IPS-18c (cell line): ENCODE results near the gene SLC38A1.

Experiments used
- H3K4me3 ChIP-seq: 2 replicates; pipeline ENCODE4 v1.7.0; 2013; ENCODE audit warnings: low read depth, mild to moderate bottlenecking, low read length, moderate library complexity; ENCODE audit not compliant: insufficient read depth
- H3K9me3 ChIP-seq: one replicate; pipeline ENCODE4 v1.6.1; 2013; ENCODE audit warnings: mild to moderate bottlenecking, low read length, moderate library complexity; ENCODE audit not compliant: control insufficient read depth, insufficient read depth

The SLC38A1 gene

DNA sequence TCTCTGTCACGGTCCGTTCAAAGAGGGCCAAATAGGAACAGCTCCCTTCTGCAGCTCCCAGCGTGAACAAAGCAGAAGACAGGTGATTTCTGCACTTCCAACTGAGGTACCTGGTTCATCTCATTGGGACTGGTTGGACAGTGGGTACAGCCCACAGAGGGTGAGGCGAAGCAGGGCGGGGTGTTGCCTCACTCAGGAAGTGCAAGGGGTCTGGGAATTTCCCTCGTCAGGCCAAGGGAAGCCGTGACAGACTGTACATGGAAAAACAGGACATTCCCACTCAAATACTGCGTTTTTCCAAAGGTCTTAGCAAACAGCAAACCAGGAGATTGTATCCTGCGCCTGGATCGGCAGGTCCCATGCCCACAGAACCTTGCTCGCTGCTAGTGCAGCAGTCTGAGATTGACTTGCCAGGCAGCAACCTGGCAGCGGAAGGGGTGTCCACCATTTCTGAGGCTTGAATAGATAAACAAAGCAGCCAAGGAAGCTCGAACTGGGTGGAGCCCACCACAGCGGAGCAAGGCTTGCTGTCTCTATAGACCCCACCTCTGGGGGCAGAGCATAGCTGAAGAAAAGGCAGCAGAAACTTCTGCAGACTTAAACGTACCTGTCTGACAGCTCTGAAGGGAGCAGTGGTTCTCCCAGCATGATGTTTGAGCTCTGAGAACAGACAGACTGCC, 22.7 kb downstream of the SLC38A1 start:
- Histone ChIP-seq H3K9me3 (peaks cover 2% of the 10 kb centered on the region), H3K4me3 (no peak overlapping the region)

DNA sequence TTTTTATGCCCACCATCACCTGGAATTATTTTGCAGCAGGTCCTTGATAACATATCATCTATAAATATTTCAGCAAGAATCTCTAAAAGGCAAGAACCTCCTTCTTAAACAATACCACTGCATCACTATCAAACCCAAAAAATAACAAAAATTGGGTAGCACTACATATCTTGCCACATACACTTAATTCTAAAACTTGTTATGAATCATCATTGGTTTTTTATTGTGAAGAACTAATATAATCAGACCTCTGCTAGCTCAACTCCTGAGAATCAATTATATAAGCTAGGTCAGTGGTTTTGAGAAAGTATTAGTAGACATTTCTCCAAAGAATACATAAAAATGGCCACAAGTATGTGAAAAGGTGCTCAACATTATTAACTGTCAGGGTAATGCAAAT, 23.8 kb downstream of the SLC38A1 start:
- H3K9me3 ChIP-seq = peaks cover 2% of the 10 kb centered on the region
- H3K4me3 ChIP-seq = no peak overlapping the region

DNA sequence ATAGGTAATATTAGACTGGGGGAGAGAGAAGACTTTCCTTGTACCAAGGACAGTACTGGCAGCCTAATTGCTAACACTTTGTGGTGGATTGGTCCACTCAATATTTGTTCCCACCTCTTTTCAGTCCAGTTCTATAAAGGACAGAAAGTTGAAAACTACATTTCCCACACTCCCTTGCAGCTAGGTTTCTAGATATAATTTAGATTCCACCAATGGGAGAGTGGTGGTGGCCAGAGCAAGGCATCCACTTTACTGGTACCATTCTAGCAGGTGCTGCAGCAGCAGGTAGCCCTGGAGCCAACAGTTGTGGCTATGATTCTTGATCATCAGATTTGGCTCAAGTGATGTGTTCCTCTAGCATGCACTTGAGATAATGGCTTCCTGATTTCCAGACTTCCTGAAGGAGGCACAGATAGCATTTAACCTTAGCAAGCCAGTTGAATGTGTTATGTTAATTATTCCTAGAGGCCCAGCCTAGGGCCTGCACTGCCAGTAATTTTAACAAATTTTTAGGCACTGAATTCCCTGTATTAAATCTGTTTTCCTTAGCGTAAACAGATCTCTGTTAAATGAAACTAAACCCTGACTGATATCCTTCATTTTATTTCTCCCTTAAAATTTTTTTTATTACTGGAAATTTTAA, 24.4 kb downstream of the SLC38A1 start:
- peaks cover 2% of the 10 kb centered on the region for H3K9me3 ChIP-seq
- H3K4me3 ChIP-seq = no peak overlapping the region

DNA sequence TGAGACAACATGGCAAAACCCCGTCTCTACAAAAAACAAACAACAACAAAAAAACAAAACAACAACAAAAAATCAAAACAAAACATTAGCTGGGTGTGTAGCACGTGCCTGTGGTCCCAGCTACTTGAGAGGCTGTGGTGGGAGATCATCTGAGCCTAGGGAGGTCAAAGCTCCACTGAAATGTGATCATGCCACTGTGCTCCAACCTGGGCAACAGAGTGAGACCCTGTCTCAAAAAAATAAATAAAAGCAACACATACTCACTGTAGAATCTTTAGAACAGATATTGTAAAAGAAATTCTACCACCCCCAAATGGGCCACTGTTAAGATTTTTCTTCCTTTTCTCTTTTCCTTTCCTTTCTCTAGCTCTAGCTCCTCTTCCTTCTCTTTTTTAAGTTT, 26.3 kb downstream of the SLC38A1 start:
- Histone ChIP-seq H3K4me3 (no peak overlapping the region), H3K9me3 (peaks cover 2% of the 10 kb centered on the region)

DNA sequence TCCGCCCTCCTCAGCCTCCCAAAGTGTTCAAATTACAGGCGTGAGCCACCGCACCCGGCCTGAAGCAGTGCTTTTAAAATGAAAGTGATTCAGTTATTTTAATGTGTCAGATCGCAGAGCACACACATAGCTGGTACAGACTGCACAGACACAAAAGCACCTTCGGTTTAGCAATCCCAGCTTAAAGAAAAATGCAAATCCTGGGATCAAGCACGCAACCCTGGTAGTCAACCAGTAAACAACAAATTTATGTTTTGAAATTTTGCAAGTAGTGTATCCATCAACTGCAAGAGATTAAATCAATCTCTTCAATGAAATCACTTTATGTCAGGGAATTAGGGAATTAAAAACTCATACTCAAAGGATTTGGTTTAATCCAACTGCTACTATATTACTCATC, 28.4 kb downstream of the SLC38A1 start:
- H3K9me3 ChIP-seq = no peaks in the 10 kb centered on the region
- H3K4me3 ChIP-seq = no peak overlapping the region

DNA sequence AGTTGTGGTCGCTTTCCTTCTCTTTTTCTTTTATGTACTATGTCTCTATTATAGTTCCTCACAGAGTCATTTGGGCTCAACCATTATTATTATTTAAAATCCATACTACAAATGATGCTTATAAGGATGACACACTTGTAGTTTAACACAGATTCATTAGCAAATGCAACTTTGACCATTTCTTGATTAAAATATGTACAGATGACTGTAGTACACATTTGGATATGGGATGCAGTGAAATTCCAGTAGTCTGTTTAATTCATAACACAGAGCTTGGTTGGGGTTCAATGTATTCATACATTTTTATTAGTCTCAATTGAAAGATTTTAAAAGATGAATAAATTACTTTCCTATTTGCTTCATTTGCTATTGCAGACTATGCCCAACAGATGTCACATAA, 30.0 kb downstream of the SLC38A1 start:
- Histone ChIP-seq H3K4me3 (no peak overlapping the region), H3K9me3 (no peaks in the 10 kb centered on the region)

DNA sequence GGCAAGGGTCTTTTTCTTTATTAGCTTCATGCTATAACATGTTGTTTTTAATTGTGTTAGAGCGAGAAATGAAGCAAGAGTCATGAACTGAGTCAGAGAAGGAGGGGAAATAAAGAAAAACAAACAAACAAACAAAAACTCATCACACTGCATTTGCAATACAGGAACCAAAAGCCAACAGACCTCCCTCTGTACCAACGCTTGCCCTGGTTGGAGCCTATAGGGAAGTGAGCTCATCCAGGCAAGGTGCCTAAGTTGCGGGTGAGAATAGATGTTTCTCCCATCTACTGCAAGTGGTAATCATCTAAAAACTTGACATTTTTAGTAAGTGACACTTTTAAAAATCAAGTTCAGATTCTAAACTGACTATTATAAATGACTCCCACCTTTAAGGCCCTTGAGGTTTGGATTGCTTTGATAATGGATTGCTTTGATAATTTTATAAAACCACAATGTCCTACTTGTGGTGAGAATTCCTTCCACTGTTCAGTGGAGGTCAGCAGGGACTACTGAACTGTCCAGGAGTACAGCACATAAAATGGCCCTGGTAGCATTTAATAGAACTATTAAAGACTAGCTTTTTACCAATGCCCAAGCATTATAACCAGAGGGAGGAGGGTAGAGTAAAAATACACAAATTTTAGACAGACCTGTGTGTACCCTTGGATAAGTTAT, 31.3 kb downstream of the SLC38A1 start:
- H3K4me3 ChIP-seq = no peak overlapping the region
- no peaks in the 10 kb centered on the region for H3K9me3 ChIP-seq

DNA sequence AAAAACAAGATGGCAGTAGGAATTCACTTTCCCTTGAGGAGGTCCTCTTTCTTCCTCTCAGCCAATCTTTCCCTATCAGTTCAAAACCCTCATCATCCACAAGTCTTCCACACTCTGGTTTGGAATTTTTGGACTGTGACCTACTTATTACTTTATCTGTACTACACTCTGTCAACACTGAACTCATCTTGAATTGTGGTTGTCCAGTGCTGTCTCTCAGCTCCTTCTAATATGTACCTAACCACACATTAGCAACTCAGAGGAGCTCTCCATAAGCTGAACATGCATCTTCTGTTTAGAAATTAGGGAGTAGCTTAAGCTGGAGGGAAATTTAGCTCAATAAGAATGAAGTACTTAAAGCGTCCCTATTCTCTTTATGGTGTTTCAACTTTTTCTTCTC, 34.8 kb downstream of the SLC38A1 start:
- H3K4me3 ChIP-seq = no peak overlapping the region

DNA sequence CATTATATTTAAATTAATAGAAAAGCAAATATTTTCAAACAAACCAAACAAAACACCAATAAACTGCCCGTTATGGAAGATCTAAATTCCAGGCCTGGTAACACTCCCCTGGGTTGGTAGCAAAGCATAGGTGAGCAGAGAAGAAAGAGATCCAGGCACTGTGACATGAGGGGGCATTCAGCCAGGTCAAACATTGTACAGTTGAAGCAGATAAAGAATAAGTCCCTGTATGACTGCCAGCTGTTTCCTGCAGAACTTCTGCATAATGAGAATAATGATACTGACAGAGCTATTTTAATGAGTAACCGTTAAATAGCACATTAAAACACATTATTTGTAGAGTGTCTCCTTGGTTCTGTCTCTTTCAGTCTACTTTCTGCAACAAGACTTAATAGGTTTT, 35.4 kb downstream of the SLC38A1 start:
- Histone ChIP-seq H3K9me3 (no peaks in the 10 kb centered on the region), H3K4me3 (no peak overlapping the region)

More for the DNA sequence above, 34.8 kb downstream of the SLC38A1 start:
- no peaks in the 10 kb centered on the region for H3K9me3 ChIP-seq

DNA sequence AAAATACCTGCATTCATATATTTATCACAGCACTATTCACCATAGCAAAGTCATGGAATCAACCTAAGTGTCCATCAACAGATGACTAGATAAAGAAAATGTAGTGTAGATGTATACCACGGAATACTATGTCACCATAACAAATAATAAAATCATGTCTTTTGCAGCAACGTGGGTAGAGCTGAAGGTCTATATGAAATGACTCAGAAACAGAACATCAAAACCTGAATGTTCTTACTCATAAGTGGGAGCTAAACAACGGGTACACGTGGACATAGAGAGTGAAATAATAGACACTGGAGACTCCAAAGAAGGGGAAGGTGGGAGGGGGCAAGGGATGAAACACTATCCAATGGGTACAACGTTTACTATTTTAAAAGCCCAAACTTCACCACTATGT, 37.9 kb downstream of the SLC38A1 start:
- H3K9me3 ChIP-seq = no peaks in the 10 kb centered on the region
- H3K4me3 ChIP-seq = no peak overlapping the region

DNA sequence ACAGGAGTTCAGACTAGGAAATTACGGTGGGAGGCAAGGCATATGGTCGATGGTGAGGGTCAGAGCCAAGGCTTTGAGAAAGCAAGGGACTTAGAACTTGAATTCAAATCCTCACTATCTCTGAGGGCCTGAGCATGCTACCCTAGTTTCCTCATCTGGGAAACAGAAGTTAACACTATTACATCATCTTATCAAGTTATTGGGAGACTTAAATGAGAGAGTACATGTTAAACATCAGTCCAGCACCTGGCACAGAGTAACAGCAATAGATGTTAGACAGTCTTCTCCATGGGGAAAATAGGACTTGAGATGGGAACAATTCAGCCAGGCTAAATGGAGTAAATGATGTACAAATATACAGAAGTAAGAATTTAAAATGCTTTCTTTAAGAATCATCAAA, 38.5 kb downstream of the SLC38A1 start:
- Histone ChIP-seq H3K9me3 (no peaks in the 10 kb centered on the region), H3K4me3 (no peak overlapping the region)

DNA sequence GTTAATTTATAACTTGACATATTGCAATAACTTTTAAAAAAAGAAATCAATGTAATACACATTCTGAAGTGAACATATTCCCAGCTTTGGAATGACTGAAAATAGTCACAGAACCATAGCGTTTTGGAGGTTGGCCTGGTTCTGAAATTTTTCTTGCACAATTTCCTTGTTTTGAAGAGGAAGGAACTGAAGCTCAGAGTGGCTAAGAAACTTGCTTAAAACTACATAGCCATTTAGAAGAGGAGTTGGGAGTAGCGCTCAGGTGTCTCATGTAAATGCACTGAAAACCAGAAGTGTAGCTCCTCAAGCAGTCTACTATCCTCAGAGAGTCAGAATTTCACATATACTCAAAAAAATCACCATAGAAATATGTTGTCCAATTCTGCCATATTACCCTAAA, 41.2 kb downstream of the SLC38A1 start:
- Histone ChIP-seq H3K9me3 (no peaks in the 10 kb centered on the region), H3K4me3 (no peak overlapping the region)

DNA sequence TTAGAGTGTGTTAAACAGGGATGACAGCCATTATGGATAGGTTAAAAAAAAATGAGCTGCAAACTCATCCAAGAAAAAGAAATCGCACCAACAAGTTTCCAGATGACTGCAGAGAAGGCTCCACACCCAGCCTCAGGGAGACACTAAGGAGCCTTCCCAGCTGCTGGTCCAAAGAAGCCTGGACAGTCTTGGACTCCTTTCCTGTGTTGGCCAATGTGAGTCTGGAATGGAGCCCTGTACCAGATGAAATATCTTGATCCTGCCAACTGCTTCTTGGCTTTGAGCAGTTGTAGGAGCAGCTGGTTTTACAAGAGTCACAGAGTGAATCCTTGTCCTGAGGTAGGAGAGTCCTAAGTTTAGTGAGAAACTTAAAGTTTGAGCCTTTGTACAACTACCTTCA, 44.5 kb downstream of the SLC38A1 start:
- no peaks in the 10 kb centered on the region for H3K9me3 ChIP-seq
- H3K4me3 ChIP-seq = no peak overlapping the region

DNA sequence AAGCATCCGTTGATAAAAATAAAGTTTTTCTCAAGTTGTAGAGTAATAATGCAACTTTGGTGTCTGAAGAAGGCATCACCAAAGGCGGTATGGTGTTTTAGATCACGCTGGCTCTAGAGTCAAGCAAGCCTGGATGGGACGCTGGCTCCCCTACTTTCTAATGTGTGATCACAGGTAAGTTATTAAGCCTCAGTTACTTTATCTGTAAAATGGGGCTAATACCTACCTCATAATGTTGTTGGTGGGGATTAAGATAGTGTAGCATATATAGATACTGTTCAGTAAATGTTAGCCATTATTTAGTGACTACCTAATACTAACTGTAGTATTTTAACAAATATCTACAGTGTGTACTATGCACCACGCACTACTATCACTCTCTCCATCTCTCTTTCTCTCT, 45.8 kb downstream of the SLC38A1 start:
- Histone ChIP-seq H3K9me3 (no peaks in the 10 kb centered on the region), H3K4me3 (no peak overlapping the region)

DNA sequence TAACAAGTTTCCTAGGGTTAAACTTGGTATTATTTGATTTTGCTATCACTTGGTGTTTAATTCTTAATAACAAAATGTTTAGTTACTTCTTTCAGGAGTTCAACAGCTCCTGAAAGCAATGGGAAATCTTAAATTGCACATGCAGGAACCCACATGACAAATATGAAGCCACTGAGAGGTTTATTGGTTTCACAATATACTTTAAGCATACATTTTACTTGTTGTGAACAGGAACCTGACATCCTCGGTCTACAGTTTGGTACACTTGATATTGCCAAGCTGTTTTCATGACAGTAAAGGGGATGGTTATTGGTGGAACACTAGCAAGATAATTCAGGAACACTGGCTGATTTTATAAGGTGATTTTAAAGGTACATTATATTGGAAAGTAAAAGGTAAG, 46.2 kb downstream of the SLC38A1 start:
- Histone ChIP-seq H3K9me3 (no peaks in the 10 kb centered on the region), H3K4me3 (no peak overlapping the region)

DNA sequence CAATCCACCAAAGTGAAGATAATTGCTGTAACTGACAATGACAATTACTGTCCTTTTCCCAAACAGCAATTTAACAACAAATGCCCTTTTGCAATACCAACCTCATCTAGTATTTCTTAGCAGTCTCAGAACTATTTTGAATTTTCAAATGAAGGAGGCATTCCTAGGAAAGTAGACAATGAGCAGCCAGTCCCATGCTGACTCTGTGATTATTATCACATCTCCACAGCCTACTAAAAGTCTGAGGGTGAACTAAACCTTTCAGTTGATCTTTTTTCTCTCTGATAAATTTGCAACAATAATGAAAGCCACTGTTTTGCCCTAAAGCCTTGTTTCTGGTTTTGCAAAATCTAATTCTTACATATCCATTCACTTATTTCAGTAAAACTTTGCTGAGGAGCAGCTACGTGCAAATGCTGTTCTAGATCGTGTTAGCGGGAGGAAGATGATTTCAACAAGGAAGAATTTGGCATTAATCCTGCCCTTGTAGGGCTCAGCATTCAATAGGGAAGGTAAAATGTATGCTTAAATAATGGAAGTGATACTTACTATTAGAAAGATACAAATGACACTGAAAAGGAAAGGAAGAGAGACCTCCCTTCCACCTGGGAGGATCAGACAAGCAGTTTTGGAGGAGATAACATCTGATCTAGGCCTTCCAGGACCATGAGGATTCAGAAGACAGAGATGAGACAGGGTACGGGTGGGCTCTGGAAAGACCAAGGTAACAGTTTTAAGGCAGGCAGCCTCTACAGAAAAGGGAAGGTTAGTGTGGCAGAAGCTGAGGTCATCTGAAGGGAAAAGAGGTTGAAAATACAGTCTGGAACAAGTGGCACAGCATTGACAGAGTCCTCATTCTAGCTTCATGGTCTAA, 47.4 kb downstream of the SLC38A1 start:
- Histone ChIP-seq H3K4me3 (no peak overlapping the region), H3K9me3 (no peaks in the 10 kb centered on the region)

DNA sequence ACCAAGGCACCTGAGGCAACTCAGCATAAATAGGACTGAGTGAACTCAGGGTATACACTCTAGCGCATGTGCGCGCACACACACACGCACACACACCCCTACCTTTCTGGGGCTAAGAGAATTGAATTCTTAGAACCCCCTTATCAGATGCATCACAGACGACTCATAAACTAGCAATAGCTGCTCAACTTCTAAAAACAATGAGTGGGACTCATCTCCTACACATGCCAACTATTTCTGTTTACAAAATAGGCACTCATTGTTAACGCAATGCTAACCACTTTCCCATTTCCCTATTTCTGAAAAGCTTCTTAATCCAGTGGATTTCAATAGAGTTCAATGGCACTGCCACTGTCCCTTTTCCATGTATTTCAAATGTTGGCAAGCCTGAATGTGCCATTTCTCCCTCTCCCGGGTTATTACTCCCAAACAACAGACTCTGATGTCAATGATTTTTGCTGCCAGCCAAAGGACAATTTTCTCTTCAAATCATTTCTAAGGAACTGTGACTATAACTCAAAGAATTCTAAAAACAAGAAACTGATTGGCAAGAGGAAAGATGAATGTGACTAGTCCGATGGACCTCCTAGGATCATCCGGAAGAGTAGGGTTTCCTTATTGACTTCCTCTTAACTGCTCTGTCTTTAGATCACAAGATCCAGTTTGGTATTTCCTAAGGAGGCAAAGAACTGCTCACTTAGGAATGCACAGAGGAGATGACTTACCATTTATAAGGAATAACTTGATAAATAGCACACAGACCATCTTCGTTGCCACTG, 48.8 kb downstream of the SLC38A1 start:
- Histone ChIP-seq H3K9me3 (no peaks in the 10 kb centered on the region), H3K4me3 (no peak overlapping the region)
